Smooth muscle cell (in vitro differentiated cells): ENCODE measurements around the gene ZNF831. TPM values are rescaled to one million over a fixed set of nuclear protein-coding genes. Genes with fewer than 3 reads are reported as not detected.
A peak's percentile ranks its signal among the peaks of the same experiment; 100 is the strongest.

Experiments
- DNase-seq: peaks from one replicate; lab custom pipeline; 2025; ENCODE audit not compliant: unreplicated experiment; lab: John Stamatoyannopoulos, UW
- H2AFZ ChIP-seq: fragments of 200-600 bp; sonication (generic); 2 replicates; pipeline ENCODE4 v1.6.0; 2016; ENCODE audit warnings: antibody characterized with exemption, low read depth, mild to moderate bottlenecking
- H3F3A ChIP-seq: fragments of 200-600 bp; sonication (generic); 2 replicates; pipeline ENCODE4 v1.6.0; 2017; ENCODE audit warnings: antibody characterized with exemption, low read depth
- H3K27ac ChIP-seq: fragments of 200-600 bp; sonication (generic); 2 replicates; pipeline ENCODE4 v1.5.1; 2016; ENCODE audit warnings: low read depth, mild to moderate bottlenecking
- H3K27me3 ChIP-seq: fragments of 200-600 bp; sonication (generic); 2 replicates; pipeline ENCODE4 v1.6.1; 2016; ENCODE audit warnings: low read depth, mild to moderate bottlenecking
- H3K36me3 ChIP-seq: fragments of 200-600 bp; sonication (generic); 2 replicates; pipeline ENCODE4 v1.5.1; 2016; ENCODE audit warnings: low read depth
- H3K4me1 ChIP-seq: fragments of 200-600 bp; sonication (generic); 2 replicates; pipeline ENCODE4 v1.5.1; 2016; ENCODE audit warnings: low read depth
- H3K4me2 ChIP-seq: fragments of 200-600 bp; sonication (generic); 2 replicates; pipeline ENCODE4 v1.6.0; 2016; ENCODE audit warnings: mild to moderate bottlenecking
- H3K4me3 ChIP-seq: fragments of 200-600 bp; sonication (generic); 2 replicates; pipeline ENCODE4 v1.5.1; 2016; ENCODE audit warnings: mild to moderate bottlenecking
- H3K79me2 ChIP-seq: fragments of 200-600 bp; sonication (generic); 2 replicates; pipeline ENCODE4 v1.6.0; 2016; ENCODE audit warnings: low read depth, mild to moderate bottlenecking
- H3K9ac ChIP-seq: fragments of 200-600 bp; sonication (generic); 2 replicates; pipeline ENCODE4 v1.6.0; 2016; ENCODE audit warnings: low read depth
- H3K9me3 ChIP-seq: fragments of 200-600 bp; sonication (generic); replicated peaks from 2 replicates; pipeline ENCODE4 v1.5.1; 2016; ENCODE audit warnings: low read depth
- H4K20me1 ChIP-seq: fragments of 200-600 bp; sonication (generic); 2 replicates; pipeline ENCODE4 v1.6.0; 2016; ENCODE audit warnings: low read depth
- CTCF ChIP-seq: fragments of 200-600 bp; sonication (generic); IDR thresholded peaks from 2 replicates; pipeline ENCODE4 v1.5.1; 2017; ENCODE audit warnings: borderline replicate concordance, mild to moderate bottlenecking, antibody characterized with exemption; ENCODE audit not compliant: insufficient read depth, poor library complexity, severe bottlenecking
- WGBS: methylation state at CpG from one replicate; pipeline ENCODE4 v1.1.7; 2016; ENCODE audit warnings: low lambda C conversion rate; 5-methylcytosine and 5-hydroxymethylcytosine counted together
- polyA plus RNA-seq: library from polyadenylated mRNA; unstranded; fragments of >200 nt; fragmentation: Nextera tagmentation; extraction: Ambion mirVana; gene quantifications from 2 replicates; pipeline ENCODE4 v1.2.1, GENCODE V29; 2016
- total RNA-seq: library from RNA; depleted of rRNA; stranded (reverse); fragments of >200 nt; gene quantifications from 2 replicates; pipeline ENCODE4 v1.2.3, GENCODE V29; 2014

ZNF831 gene
- total and polyA plus RNA-seq, 2 experiments from 2014 or later, result not detected

GRCh38 chr20:59222253-59223181 is 58.9 kb downstream of the ZNF831 start:
- H3K4me1 ChIP-seq, result peaks cover 17% of the 10 kb centered on the region
- H2AFZ ChIP-seq, result peak overlapping the region; percentile 99
- no peak overlapping the region for H3K27ac ChIP-seq
- H3K4me2 ChIP-seq, result peak overlapping the region; percentile 97
- peak overlapping the region; percentile 69 for H3K9ac ChIP-seq
- 5% methylated on average over 37 of the region's 51 CpGs for WGBS
- peak; percentile 99 for TF ChIP-seq CTCF
- H3K79me2 ChIP-seq, result no peaks in the 10 kb centered on the region
- H3K36me3 ChIP-seq, result no peaks in the 10 kb centered on the region
- DNase-seq, result peak; percentile 25
- peak overlapping the region; percentile 61 for H3K4me3 ChIP-seq
- H3F3A ChIP-seq, result no peaks in the 10 kb centered on the region
- H4K20me1 ChIP-seq, result no peaks in the 10 kb centered on the region
- H3K9me3 ChIP-seq, result no peaks in the 10 kb centered on the region
- peaks cover 65% of the 10 kb centered on the region for H3K27me3 ChIP-seq

- no peak overlapping the region for H2AFZ ChIP-seq
- no peaks in the 10 kb centered on the region for H4K20me1 ChIP-seq
- peaks cover 65% of the 10 kb centered on the region for H3K27me3 ChIP-seq
- H3K4me2 ChIP-seq, result peak overlapping the region; percentile 97
- H3K4me3 ChIP-seq, result no peak overlapping the region
- H3K27ac ChIP-seq, result no peak overlapping the region
- no peaks in the 10 kb centered on the region for H3K79me2 ChIP-seq
- H3K4me1 ChIP-seq, result peaks cover 10% of the 10 kb centered on the region
- no peaks in the 10 kb centered on the region for H3K36me3 ChIP-seq
- TF ChIP-seq CTCF, result no peak
- H3K9ac ChIP-seq, result no peak overlapping the region
- DNase-seq, result no peak
- no peaks in the 10 kb centered on the region for H3K9me3 ChIP-seq
- WGBS, result 45% methylated on average over 21 of the region's 21 CpGs
- no peaks in the 10 kb centered on the region for H3F3A ChIP-seq
Observed at GRCh38 chr20:59223182-59223601, 59.6 kb downstream of the ZNF831 start.

GRCh38 chr20:59223750-59224149 is 60.1 kb downstream of the ZNF831 start:
- Histone ChIP-seq H3K4me2 (no peak overlapping the region), H3K4me3 (no peak overlapping the region), H3K4me1 (peaks cover 6% of the 10 kb centered on the region), H3F3A (no peaks in the 10 kb centered on the region), H3K36me3 (no peaks in the 10 kb centered on the region), H2AFZ (no peak overlapping the region), H3K79me2 (no peaks in the 10 kb centered on the region), H3K27ac (no peak overlapping the region), H3K9me3 (no peaks in the 10 kb centered on the region), H3K27me3 (peaks cover 65% of the 10 kb centered on the region), H4K20me1 (no peaks in the 10 kb centered on the region), H3K9ac (no peak overlapping the region)
- DNase-seq, result no peak
- no peak for TF ChIP-seq CTCF
- 86% methylated on average over 12 of the region's 12 CpGs for WGBS
